ENCODE measurements around the gene JTB. TPM values are rescaled to one million over a fixed set of nuclear protein-coding genes. Genes with fewer than 3 reads are reported as not detected.

JTB gene
- total and polyA plus RNA-seq, 12 donors, result 49.4 to 225 (median 66.1) TPM

DNA sequence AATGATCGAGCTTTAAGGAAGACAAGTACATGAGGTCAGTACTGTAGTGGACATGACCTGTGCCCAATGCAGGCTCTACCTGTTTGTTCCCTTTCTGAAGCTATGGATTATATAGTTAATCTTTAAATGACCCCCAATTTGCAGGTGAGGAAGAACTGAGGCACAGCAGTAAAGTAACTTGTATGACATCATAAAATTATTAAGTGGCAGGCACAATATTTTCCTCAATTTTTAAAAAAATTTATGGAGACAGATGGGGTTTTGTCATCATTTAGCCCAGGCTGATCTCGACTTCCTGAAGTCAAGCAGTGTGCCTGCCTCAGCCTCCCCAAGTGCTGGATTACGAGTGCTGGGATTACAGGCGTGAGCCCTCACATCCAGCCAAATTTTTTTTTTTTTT is 51.1 kb downstream of the JTB start:
- TF ChIP-seq, protein P1, sequence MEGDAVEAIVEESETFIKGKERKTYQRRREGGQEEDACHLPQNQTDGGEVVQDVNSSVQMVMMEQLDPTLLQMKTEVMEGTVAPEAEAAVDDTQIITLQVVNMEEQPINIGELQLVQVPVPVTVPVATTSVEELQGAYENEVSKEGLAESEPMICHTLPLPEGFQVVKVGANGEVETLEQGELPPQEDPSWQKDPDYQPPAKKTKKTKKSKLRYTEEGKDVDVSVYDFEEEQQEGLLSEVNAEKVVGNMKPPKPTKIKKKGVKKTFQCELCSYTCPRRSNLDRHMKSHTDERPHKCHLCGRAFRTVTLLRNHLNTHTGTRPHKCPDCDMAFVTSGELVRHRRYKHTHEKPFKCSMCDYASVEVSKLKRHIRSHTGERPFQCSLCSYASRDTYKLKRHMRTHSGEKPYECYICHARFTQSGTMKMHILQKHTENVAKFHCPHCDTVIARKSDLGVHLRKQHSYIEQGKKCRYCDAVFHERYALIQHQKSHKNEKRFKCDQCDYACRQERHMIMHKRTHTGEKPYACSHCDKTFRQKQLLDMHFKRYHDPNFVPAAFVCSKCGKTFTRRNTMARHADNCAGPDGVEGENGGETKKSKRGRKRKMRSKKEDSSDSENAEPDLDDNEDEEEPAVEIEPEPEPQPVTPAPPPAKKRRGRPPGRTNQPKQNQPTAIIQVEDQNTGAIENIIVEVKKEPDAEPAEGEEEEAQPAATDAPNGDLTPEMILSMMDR (IDR thresholded peaks at IDR 0.05), result no peak
- DNase-seq (no peak), ATAC-seq (no peak)
- intact Hi-C loops (cut with DNase I), result no loop called here
- no peak overlapping the region for H3K4me3 ChIP-seq
- peaks cover 0 to 29% (median 12%) of the 10 kb centered on the region in 9 donors for H3K4me1 ChIP-seq
- no peak overlapping the region for H3K27ac ChIP-seq
- no peaks in the 10 kb centered on the region for H3K9me3 ChIP-seq
- peaks cover 0 to 26% (median 10%) of the 10 kb centered on the region in 9 donors for H3K36me3 ChIP-seq
- no peaks in the 10 kb centered on the region for H3K27me3 ChIP-seq
- WGBS, 2 donors, result 83 to 85% methylated on average over 4 of the region's 4 CpGs

Small RNA genes lying within 50 kb of the gene (microRNA-seq; reads per million reads assigned to microRNA genes)
- 0 reads per million in 2 donors for gene MIR6737

Other genes starting within 250 kb of the JTB start
- gene INTS3, start 249.6 kb downstream of the JTB start, total RNA-seq, result 10 to 100 TPM; 25.4 to 32.8 (median 31.1) TPM
- 10 to 100 TPM; 30.8 to 46.1 TPM for gene INTS3, start 249.6 kb downstream of the JTB start, polyA plus RNA-seq
- gene SLC27A3, start 202.3 kb downstream of the JTB start, total RNA-seq, result 10 to 100 TPM in 2 of 10 donors, 1 to 10 TPM in 8; 5.9 to 16.0 (median 8.9) TPM
- gene SLC27A3, start 202.3 kb downstream of the JTB start, polyA plus RNA-seq, result 10 to 100 TPM; 26.7 to 43.8 TPM
- gene GATAD2B, start 54.7 kb downstream of the JTB start, total RNA-seq, result 10 to 100 TPM; 32.9 to 52.6 (median 42.7) TPM
- 1 to 10 TPM; 3.9 to 7.0 TPM for gene GATAD2B, start 54.7 kb downstream of the JTB start, polyA plus RNA-seq
- gene DENND4B, start 31.0 kb downstream of the JTB start, total RNA-seq, result 10 to 100 TPM; 29.4 to 60.4 (median 39.0) TPM
- 10 to 100 TPM; 23.7 to 68.2 TPM for gene DENND4B, start 31.0 kb downstream of the JTB start, polyA plus RNA-seq
- gene CRTC2, start 19.1 kb downstream of the JTB start, total RNA-seq, result 10 to 100 TPM; 14.6 to 25.6 (median 18.0) TPM
- 10 to 100 TPM; 19.2 to 50.5 TPM for gene CRTC2, start 19.1 kb downstream of the JTB start, polyA plus RNA-seq
- gene SLC39A1, start 14.1 kb downstream of the JTB start, total RNA-seq, result 10 to 100 TPM; 27.6 to 63.0 (median 34.3) TPM
- gene SLC39A1, start 14.1 kb downstream of the JTB start, polyA plus RNA-seq, result 100 to 1,000 TPM in 1 of 2 donors, 10 to 100 TPM in 1; 24.6 to 102 TPM
- 1 to 10 TPM; 2.9 to 8.5 (median 4.1) TPM for gene CREB3L4, start 9.8 kb downstream of the JTB start, total RNA-seq
- 1 to 10 TPM; 5.6 to 7.6 TPM for gene CREB3L4, start 9.8 kb downstream of the JTB start, polyA plus RNA-seq
- gene RAB13, start 8.7 kb upstream of the JTB start, total RNA-seq, result 10 to 100 TPM; 42.9 to 98.7 (median 54.2) TPM
- gene RAB13, start 8.7 kb upstream of the JTB start, polyA plus RNA-seq, result 100 to 1,000 TPM in 1 of 2 donors, 10 to 100 TPM in 1; 89.9 to 114 TPM
- gene RPS27, start 13.1 kb upstream of the JTB start, total RNA-seq, result 1,000 to 10,000 TPM in 1 of 10 donors, 100 to 1,000 TPM in 9; 586 to 1,105 (median 715) TPM
- 1,000 to 10,000 TPM; 2,780 to 8,165 TPM for gene RPS27, start 13.1 kb upstream of the JTB start, polyA plus RNA-seq
- under 1 TPM in 4 of 10 donors, not detected in 6; 0.07 to 0.45 (median 0.18) TPM for gene NUP210L, start 177.4 kb upstream of the JTB start, total RNA-seq
- gene NUP210L, start 177.4 kb upstream of the JTB start, polyA plus RNA-seq, result under 1 TPM; 0.01 to 0.07 TPM
- gene TPM3, start 214.4 kb upstream of the JTB start, total RNA-seq, result 100 to 1,000 TPM in 7 of 10 donors, 10 to 100 TPM in 3; 75.2 to 345 (median 129) TPM
- 10 to 100 TPM; 85.9 to 97.6 TPM for gene TPM3, start 214.4 kb upstream of the JTB start, polyA plus RNA-seq
- 1 to 10 TPM in 2 of 10 donors, under 1 TPM in 1, not detected in 7; 0.76 to 1.1 (median 1.1) TPM for gene CFAP141, start 228.7 kb upstream of the JTB start, total RNA-seq
- gene CFAP141, start 228.7 kb upstream of the JTB start, polyA plus RNA-seq, result under 1 TPM in 1 of 2 donors, not detected in 1; 0.22 TPM
- 100 to 1,000 TPM; 103 to 135 (median 112) TPM for gene UBAP2L, start 243.3 kb upstream of the JTB start, total RNA-seq
- gene UBAP2L, start 243.3 kb upstream of the JTB start, polyA plus RNA-seq, result 10 to 100 TPM; 55.2 to 61.8 TPM